ENCODE data around the gene ACLY. TPM values are rescaled to one million over a fixed set of nuclear protein-coding genes. Genes with fewer than 3 reads are reported as not detected.
A peak's percentile ranks its signal among the peaks of the same experiment; 100 is the strongest.
"Not testable (repeated sequence)": the region's sequence is repeated elsewhere in the genome, so short reads cannot be mapped to it uniquely, and the experiment has no call there.

Gene ACLY
- total RNA-seq, 2 experiments from 2014 or later = 189 to 192 TPM

DNA sequence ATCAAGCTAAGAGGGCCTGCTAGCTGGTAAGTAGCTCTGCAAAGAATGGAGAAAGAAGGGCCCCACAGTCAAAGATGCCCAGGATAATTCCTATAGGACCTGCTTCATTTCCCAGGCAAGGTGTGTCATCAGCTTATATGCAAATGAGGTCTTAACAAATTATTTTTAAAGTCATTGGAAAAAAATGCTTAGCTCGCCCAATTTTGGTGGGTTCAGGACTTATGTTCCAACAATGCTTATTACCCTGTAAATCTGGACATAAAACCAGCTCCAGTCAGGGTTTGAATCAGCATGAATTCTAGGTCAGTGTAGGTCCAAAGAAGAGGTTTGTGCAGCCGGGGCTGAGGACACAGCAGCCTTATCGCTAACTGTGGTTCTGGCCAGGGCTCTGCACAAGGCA, 25.4 kb downstream of the ACLY start:
- no peaks in the 10 kb centered on the region for H3K9me3 Mint-ChIP-seq (ENCODE audit: low read depth)
- CTCF ChIA-PET = interaction anchor here (0.6 to 1.3 kb wide), 3 partner anchors 21 to 1330 kb away, joined by 3 to 5 read pairs (median 4); no protein-coding TSS in a partner anchor
- ATAC-seq (no peak), DNase-seq (no peak)
- intact Hi-C loops (cut with DNase I, micrococcal nuclease) = no loop called here
- H3K27ac Mint-ChIP-seq = no peak overlapping the region
- H3K4me1 Mint-ChIP-seq = no peaks in the 10 kb centered on the region
- H3K4me3 Mint-ChIP-seq = no peak overlapping the region
- no peaks in the 10 kb centered on the region for H3K27me3 Mint-ChIP-seq
- H3K36me3 Mint-ChIP-seq (ENCODE audit: low read depth) = peaks cover 45% of the 10 kb centered on the region
- POLR2A ChIA-PET = no interaction called here

DNA sequence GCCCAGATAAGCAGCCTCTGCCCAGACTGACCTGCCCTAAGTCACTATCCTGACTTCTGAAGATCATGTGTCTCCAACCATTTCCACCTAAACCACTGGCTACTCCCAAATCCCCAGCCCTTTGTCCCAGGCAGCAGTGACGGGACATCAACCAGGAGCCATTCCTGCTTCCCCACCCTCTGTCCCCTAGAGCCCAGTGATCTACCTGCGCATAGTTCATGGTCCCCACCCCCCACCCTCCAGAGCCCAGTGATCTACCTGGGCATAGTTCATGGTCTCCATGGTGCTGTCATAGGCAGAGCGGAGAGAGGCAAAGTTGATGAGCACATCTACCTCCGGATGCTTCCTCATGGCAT, 26.8 kb downstream of the ACLY start:
- DNase-seq (no peak), ATAC-seq (no peak)
- no peaks in the 10 kb centered on the region for H3K27me3 Mint-ChIP-seq
- ChIA-PET POLR2A (interaction anchor here (0.6 kb wide), 1 partner anchor 29 kb away, joined by 3 read pairs; no protein-coding TSS in a partner anchor), CTCF (no interaction called here)
- no peak overlapping the region for H3K27ac Mint-ChIP-seq
- H3K4me3 Mint-ChIP-seq = no peak overlapping the region
- H3K36me3 Mint-ChIP-seq (ENCODE audit: low read depth) = peaks cover 45% of the 10 kb centered on the region
- H3K4me1 Mint-ChIP-seq = no peaks in the 10 kb centered on the region
- intact Hi-C loops (cut with DNase I, micrococcal nuclease) = no loop called here
- H3K9me3 Mint-ChIP-seq (ENCODE audit: low read depth) = no peaks in the 10 kb centered on the region

DNA sequence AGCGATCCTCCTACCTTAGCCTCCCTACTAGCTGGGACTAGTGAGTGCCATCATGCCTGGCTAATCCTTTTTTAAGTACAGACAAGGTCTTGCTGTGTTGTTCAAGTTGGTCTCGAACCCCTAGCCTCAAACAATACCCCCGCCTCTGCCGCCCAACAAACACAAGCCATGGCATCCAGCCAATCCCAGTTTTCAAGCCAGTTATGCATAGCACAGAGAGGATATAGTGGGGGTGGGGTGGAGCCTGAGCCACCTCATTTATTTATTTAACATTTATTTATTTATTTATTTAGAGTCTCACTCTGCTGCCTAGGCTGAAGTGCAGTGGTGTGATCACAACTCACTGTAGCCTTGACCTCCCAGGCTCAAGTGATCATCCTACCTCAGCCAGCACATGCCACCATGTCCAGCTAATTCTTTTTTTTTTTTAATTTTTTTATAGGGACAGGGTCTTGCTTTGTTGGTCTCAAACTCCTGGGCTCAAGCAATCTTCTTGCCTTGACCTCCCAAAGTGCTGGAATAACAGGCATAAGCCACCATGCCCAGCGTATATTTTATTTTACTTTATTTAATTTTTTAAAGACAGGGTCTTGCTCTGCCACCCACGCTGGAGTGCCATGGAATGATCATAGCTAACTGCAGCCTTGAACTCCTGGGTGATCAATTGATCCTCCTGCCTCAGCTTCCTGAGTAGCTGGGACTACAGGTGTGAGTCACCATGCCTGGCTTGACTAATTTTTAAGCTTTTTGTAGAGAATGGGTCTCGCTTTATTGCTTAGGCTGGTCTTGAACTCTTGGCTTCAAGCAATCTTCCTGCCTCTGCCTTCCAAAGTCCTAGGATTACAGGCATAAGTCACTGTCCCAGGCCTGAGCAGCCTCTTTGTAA, 27.4 kb downstream of the ACLY start:
- POLR2A ChIA-PET = interaction anchor here (0.6 kb wide), 1 partner anchor 28 kb away, joined by 3 read pairs; no protein-coding TSS in a partner anchor
- CTCF ChIA-PET = no interaction called here
- no peaks in the 10 kb centered on the region for H3K9me3 Mint-ChIP-seq (ENCODE audit: low read depth)
- H3K27me3 Mint-ChIP-seq = no peaks in the 10 kb centered on the region
- H3K27ac Mint-ChIP-seq = no peak overlapping the region
- peaks cover 40% of the 10 kb centered on the region for H3K36me3 Mint-ChIP-seq (ENCODE audit: low read depth)
- intact Hi-C loops (cut with DNase I, micrococcal nuclease) = no loop called here
- no peak for ATAC-seq
- DNase-seq = no peak
- no peak overlapping the region for H3K4me3 Mint-ChIP-seq
- no peaks in the 10 kb centered on the region for H3K4me1 Mint-ChIP-seq

DNA sequence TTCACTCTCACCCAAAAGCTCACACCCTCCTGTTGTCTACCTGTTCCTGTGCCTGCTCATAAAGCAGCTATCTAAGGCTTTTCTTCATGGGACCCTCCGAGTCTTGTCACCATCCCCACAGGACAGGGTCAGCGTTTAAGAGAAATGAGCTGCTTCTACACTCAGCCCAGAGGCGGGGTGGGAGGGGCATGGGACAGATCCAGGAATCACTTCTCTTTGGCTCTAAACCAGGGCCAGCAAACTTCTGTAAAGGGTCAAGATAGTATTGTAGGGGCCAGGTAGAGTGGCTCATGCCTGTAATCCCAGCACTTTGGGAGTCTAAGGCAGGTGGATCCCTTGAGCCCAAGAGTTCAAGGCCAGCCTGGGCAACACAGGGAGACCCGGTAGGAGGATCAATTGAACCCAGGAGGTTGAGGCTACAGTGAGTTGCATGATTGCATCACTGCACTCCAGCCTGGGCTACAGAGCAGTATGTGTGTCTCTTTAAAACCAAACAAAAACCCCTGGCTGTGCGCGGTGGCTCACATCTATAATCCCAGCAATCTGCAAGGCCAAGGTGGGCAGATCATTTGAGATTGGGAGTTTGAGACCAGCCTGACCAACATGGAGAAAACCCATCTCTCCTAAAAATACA, 30.3 kb downstream of the ACLY start:
- H3K36me3 Mint-ChIP-seq (ENCODE audit: low read depth) = peaks cover 38% of the 10 kb centered on the region
- DNase-seq = no peak
- intact Hi-C loops (cut with DNase I, micrococcal nuclease) = no loop called here
- no peak overlapping the region for H3K27ac Mint-ChIP-seq
- ChIA-PET POLR2A (interaction anchor here (0.6 kb wide), 1 partner anchor 168 kb away, joined by 3 read pairs; no protein-coding TSS in a partner anchor), CTCF (interaction anchor here (0.6 to 1.3 kb wide), 3 partner anchors 99 to 163 kb away, joined by 3 to 5 read pairs (median 3); no protein-coding TSS in a partner anchor)
- ATAC-seq = no peak
- H3K27me3 Mint-ChIP-seq = no peaks in the 10 kb centered on the region
- H3K4me3 Mint-ChIP-seq = no peak overlapping the region
- H3K9me3 Mint-ChIP-seq (ENCODE audit: low read depth) = no peaks in the 10 kb centered on the region
- no peaks in the 10 kb centered on the region for H3K4me1 Mint-ChIP-seq

DNA sequence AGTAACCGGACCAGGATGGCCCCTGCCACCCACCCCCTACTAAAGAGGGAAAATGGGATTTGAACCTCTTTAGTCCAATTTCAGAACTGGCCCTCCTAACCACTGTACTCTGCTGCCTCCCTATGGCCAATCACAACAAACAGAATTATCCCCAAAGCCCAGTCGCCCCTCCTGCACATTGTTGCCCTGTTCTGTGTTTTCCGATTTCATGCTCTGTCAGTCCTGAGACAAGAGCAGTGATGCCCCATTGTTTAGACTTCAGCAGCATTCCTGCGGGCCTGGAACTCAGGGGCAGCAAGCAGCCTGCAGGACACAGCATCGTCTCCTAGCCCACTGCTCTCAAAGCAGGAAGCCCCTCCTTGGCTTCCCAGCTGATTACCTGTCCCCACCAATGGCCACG, 33.0 kb downstream of the ACLY start:
- peaks cover 33% of the 10 kb centered on the region for H3K36me3 Mint-ChIP-seq (ENCODE audit: low read depth)
- CTCF ChIA-PET = interaction anchor here (1.1 kb wide), 1 partner anchor 74 kb away, joined by 4 read pairs; the partner anchor contains the start of gene P3H4
- POLR2A ChIA-PET = no interaction called here
- H3K4me3 Mint-ChIP-seq = no peak overlapping the region
- H3K9me3 Mint-ChIP-seq (ENCODE audit: low read depth) = no peaks in the 10 kb centered on the region
- DNase-seq = no peak
- H3K27ac Mint-ChIP-seq = no peak overlapping the region
- ATAC-seq = no peak
- intact Hi-C loops (cut with DNase I, micrococcal nuclease) = loop anchor here in 1 of 2 experiments (1.0 kb wide), 1 partner anchor 147 kb away; no protein-coding TSS in a partner anchor
- no peaks in the 10 kb centered on the region for H3K4me1 Mint-ChIP-seq
- no peaks in the 10 kb centered on the region for H3K27me3 Mint-ChIP-seq

DNA sequence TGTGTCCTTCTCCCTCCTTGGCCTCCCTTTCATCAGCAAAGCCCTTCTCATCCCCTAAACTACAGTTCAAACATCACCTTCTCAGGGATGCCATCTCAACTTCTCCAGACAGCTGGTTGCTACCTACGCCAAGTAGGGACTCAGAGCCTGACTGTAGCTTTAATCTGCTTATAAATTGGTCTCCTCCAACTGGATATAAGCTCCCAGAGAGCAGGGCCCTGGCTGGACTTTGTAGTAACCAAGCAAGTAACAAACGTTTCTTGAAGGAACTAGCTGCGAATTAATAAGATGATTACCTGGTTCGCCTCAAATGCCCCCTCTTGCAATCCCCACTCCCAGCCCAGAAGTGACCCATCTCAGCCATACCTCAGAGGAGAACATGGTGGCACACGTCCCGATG, 36.0 kb downstream of the ACLY start:
- ATAC-seq = no peak
- CTCF ChIA-PET = no interaction called here
- POLR2A ChIA-PET = no interaction called here

DNA sequence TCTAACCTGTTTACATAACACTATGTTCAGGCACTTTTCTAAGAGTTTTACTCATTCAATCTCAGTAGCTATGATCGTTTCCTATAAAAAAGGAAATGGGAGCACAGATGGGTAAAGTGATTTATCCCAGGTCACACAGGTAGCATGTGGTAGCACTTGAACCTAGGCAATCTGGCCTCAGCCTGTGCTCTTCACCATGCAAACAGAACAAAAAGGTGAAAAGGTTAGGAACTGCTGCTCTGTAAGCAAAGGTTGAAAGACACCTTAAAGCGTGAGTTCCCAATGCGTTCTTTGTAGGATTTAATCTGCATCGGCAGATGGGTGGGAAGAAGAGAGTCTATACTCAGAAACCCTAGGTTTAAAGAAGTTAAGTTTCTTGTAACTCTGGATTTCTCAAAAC, 38.6 kb downstream of the ACLY start:
- intact Hi-C loops (cut with DNase I, micrococcal nuclease) = no loop called here
- Mint-ChIP-seq H3K27ac (peak overlapping the region; percentile 42), H3K4me1 (no peaks in the 10 kb centered on the region), H3K27me3 (no peaks in the 10 kb centered on the region), H3K36me3 (ENCODE audit: low read depth) (peaks cover 36% of the 10 kb centered on the region), H3K4me3 (no peak overlapping the region), H3K9me3 (ENCODE audit: low read depth) (no peaks in the 10 kb centered on the region)
- POLR2A ChIA-PET = no interaction called here
- DNase-seq (no peak), ATAC-seq (no peak)
- CTCF ChIA-PET = no interaction called here

More for the DNA sequence above, 36.0 kb downstream of the ACLY start:
- intact Hi-C loops (cut with DNase I, micrococcal nuclease) = no loop called here
- no peaks in the 10 kb centered on the region for H3K27me3 Mint-ChIP-seq
- H3K36me3 Mint-ChIP-seq (ENCODE audit: low read depth) = peaks cover 38% of the 10 kb centered on the region
- DNase-seq = no peak
- no peak overlapping the region for H3K4me3 Mint-ChIP-seq
- H3K4me1 Mint-ChIP-seq = no peaks in the 10 kb centered on the region
- H3K9me3 Mint-ChIP-seq (ENCODE audit: low read depth) = no peaks in the 10 kb centered on the region
- H3K27ac Mint-ChIP-seq = no peak overlapping the region

DNA sequence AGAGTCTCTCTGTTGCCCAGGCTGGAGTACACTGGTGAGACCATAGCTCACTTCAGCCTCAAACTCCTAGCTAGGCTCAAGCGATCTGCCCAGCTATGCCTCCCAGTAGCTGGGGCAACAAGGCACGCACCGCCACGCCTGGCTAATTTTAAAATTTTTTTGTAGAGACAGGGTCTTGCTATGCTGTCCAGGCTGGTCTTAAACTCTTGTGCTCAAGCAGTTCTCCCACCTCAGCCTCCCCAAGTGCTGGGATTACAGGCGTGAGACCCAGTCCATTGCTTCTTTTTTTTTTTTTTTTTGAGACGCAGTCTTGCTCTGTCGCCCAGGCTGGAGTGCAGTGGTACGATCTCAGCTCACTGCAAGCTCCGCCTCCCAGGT, 44.5 kb downstream of the ACLY start:
- intact Hi-C loops (cut with DNase I, micrococcal nuclease); H3K9me3 Mint-ChIP-seq (ENCODE audit: low read depth); H3K27ac Mint-ChIP-seq; DNase-seq; CTCF ChIA-PET; H3K27me3 Mint-ChIP-seq; H3K4me3 Mint-ChIP-seq; ATAC-seq: not testable (repeated sequence)
- POLR2A ChIA-PET = interaction anchor here (0.7 kb wide), 1 partner anchor 16 kb away, joined by 3 read pairs; no protein-coding TSS in a partner anchor
- H3K36me3 Mint-ChIP-seq (ENCODE audit: low read depth) = peaks cover 54% of the 10 kb centered on the region
- H3K4me1 Mint-ChIP-seq = peaks cover 16% of the 10 kb centered on the region

DNA sequence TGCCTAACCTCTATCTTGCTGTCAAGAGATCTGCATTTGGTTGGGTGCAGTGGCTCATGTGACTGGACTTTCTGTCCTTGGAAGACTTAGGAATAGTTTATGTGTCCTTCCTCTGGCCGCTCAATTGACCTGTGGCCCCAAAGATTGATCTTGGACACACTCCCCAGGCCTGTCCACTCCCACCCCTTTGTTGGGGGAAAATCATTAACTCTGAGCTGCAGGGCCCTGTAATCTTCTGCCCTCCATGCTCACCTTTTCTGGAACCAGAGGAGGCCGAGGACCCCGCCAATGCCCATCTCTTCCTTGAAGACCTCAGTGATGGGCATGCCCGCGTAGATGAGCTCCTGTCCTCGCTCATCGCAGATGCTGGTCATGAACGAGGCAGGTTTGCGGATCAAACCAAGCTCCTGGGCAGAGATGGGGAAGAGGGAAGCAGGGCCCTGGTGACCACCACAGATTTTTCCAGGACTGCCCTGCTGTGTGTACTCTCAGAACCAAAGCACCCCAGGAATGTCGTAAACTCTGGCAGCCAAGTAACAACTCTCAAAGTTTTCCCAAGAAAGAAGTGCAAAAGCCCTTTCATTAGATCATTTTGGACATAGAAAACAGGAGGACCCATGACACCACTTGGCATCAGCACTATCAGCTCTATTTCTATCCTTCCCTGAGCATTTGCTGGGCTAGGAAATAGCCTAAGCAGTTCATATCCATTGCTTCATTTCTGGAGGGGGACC, 45.0 kb downstream of the ACLY start:
- POLR2A ChIA-PET = interaction anchor here (0.7 to 1.2 kb wide), 2 partner anchors 9 to 15 kb away, joined by 3 read pairs; no protein-coding TSS in a partner anchor
- peak overlapping the region; percentile 37 for H3K27ac Mint-ChIP-seq
- intact Hi-C loops (cut with DNase I, micrococcal nuclease) = no loop called here
- no peak for DNase-seq
- no peaks in the 10 kb centered on the region for H3K9me3 Mint-ChIP-seq (ENCODE audit: low read depth)
- CTCF ChIA-PET = no interaction called here
- ATAC-seq = no peak
- H3K4me1 Mint-ChIP-seq = peaks cover 22% of the 10 kb centered on the region
- H3K27me3 Mint-ChIP-seq = no peaks in the 10 kb centered on the region
- peaks cover 58% of the 10 kb centered on the region for H3K36me3 Mint-ChIP-seq (ENCODE audit: low read depth)
- no peak overlapping the region for H3K4me3 Mint-ChIP-seq

DNA sequence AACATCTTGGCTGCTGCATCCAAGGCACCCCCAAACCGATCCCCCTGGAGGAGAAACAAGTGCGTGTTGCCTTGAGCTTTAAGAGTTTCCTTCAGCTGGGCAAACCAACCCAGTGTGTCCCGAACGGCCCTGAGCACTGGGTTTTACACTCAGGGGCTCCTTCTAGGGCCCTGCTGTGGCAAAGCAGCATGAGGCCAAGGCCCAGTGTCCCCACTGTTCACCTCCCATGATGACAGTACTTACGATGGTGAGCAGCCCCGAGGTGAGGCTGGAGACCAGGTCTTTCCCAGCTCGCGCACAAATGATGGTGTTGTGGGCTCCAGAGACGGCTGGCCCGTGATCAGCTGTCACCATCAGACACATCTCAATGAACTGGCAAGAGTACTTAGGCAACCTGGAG, 47.0 kb downstream of the ACLY start:
- Mint-ChIP-seq H3K36me3 (ENCODE audit: low read depth) (peaks cover 58% of the 10 kb centered on the region), H3K27me3 (no peaks in the 10 kb centered on the region)
- CTCF ChIA-PET = no interaction called here

DNA sequence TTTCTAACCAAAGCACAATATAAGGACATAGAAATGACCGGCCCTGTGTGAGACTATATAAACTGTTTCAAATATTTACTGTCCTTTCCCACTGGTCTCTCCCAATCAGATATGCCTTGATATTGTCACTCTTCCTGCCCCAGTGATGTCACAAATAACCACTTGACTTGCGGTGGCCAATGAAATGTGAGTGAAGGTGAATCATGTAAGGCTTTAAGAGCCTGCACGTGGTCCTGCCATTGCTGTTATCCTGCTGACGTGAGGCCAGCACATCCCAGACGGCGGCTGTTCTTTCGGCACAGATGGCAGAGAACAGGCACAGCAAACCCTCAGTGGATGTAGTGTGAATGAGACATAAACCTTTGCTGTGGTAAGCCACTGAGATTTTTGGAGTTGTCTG, 48.1 kb downstream of the ACLY start:
- peaks cover 55% of the 10 kb centered on the region for H3K36me3 Mint-ChIP-seq (ENCODE audit: low read depth)
- DNase-seq (no peak), ATAC-seq (no peak)
- H3K4me1 Mint-ChIP-seq = peaks cover 38% of the 10 kb centered on the region
- H3K27ac Mint-ChIP-seq = peak overlapping the region; percentile 94
- ChIA-PET CTCF (interaction anchor here (0.6 to 1.1 kb wide), 2 partner anchors 11 to 133 kb away, joined by 3 read pairs; no protein-coding TSS in a partner anchor), POLR2A (no interaction called here)
- intact Hi-C loops (cut with DNase I, micrococcal nuclease) = no loop called here
- no peaks in the 10 kb centered on the region for H3K27me3 Mint-ChIP-seq
- H3K9me3 Mint-ChIP-seq (ENCODE audit: low read depth) = no peaks in the 10 kb centered on the region
- no peak overlapping the region for H3K4me3 Mint-ChIP-seq

More for the DNA sequence above, 47.0 kb downstream of the ACLY start:
- no peaks in the 10 kb centered on the region for H3K9me3 Mint-ChIP-seq (ENCODE audit: low read depth)
- no peak overlapping the region for H3K4me3 Mint-ChIP-seq
- POLR2A ChIA-PET = no interaction called here
- ATAC-seq (no peak), DNase-seq (no peak)
- intact Hi-C loops (cut with DNase I, micrococcal nuclease) = no loop called here
- H3K4me1 Mint-ChIP-seq = peaks cover 37% of the 10 kb centered on the region
- no peak overlapping the region for H3K27ac Mint-ChIP-seq
